ENCODE measurements around the gene TRIM44. TPM values are rescaled to one million over a fixed set of nuclear protein-coding genes. Genes with fewer than 3 reads are reported as not detected.

The TRIM44 gene
- total and polyA plus RNA-seq, 8 donors: 57.6 to 72.1 (median 65.2) TPM

DNA sequence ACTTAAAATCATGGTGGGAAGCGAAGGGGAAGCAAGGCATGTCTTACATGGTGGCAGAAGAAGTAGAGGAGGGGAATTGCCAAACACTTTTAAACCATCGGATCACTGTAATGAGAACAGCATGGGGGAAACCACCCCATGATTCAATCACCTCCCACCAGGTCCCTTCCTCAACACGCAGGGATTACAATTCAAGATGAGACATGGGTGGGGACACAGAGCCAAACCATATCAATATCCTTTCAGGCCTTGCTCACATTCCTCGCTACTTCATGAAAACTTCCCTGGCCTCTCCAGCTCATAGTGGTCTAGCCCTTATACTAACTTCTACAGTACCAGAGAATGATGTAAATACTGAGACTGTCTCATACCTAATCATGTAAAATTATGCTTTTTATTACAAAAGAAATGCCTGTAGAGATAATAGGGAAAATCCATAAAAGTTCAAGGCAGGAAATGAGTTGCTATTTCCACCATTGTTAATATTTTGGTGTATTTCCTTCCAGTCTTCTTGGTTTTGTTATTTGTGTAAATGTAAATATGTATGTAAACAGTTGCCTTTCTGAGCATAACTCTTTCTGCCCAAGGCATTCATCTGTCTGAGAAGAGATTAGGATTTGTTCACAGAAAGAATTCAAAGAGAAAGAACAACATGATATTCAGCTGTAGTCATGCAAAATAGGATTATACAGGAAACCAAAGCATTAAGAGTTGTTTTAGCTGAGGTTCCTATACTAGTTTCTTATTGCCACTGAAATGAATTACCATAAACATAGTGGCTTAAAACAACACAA lies 177.0 kb downstream of the TRIM44 start:
- intact Hi-C loops (cut with DNase I): no loop called here
- Histone ChIP-seq H3K36me3 (no peaks in the 10 kb centered on the region), H3K27ac (no peak overlapping the region), H3K4me1 (no peaks in the 10 kb centered on the region), H3K4me3 (no peak overlapping the region), H3K27me3 (no peaks in the 10 kb centered on the region), H3K9me3 (no peaks in the 10 kb centered on the region)
- ATAC-seq (no peak), DNase-seq (no peak)
- TF ChIP-seq, protein P1, sequence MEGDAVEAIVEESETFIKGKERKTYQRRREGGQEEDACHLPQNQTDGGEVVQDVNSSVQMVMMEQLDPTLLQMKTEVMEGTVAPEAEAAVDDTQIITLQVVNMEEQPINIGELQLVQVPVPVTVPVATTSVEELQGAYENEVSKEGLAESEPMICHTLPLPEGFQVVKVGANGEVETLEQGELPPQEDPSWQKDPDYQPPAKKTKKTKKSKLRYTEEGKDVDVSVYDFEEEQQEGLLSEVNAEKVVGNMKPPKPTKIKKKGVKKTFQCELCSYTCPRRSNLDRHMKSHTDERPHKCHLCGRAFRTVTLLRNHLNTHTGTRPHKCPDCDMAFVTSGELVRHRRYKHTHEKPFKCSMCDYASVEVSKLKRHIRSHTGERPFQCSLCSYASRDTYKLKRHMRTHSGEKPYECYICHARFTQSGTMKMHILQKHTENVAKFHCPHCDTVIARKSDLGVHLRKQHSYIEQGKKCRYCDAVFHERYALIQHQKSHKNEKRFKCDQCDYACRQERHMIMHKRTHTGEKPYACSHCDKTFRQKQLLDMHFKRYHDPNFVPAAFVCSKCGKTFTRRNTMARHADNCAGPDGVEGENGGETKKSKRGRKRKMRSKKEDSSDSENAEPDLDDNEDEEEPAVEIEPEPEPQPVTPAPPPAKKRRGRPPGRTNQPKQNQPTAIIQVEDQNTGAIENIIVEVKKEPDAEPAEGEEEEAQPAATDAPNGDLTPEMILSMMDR (IDR thresholded peaks at IDR 0.05): no peak

- H3K4me1 ChIP-seq: no peaks in the 10 kb centered on the region
- intact Hi-C loops (cut with DNase I): no loop called here
- ATAC-seq (no peak), DNase-seq (no peak)
- TF ChIP-seq, protein P1 (IDR thresholded peaks at IDR 0.05): no peak
- H3K27ac ChIP-seq: no peak overlapping the region
- H3K27me3 ChIP-seq: no peaks in the 10 kb centered on the region
- H3K4me3 ChIP-seq: no peak overlapping the region
- no peaks in the 10 kb centered on the region for H3K36me3 ChIP-seq
- H3K9me3 ChIP-seq: no peaks in the 10 kb centered on the region
These were observed 179.2 kb downstream of the TRIM44 start for GRCh38 chr11:35841733-35842132.

- Histone ChIP-seq H3K27ac (no peak overlapping the region), H3K36me3 (no peaks in the 10 kb centered on the region), H3K4me1 (no peaks in the 10 kb centered on the region), H3K9me3 (no peaks in the 10 kb centered on the region), H3K4me3 (no peak overlapping the region), H3K27me3 (no peaks in the 10 kb centered on the region)
- TF ChIP-seq, protein P1 (IDR thresholded peaks at IDR 0.05): no peak
- ATAC-seq: no peak
- intact Hi-C loops (cut with DNase I): no loop called here
- DNase-seq: no peak
These were observed 180.4 kb downstream of the TRIM44 start for GRCh38 chr11:35842958-35843357.

- H3K4me3 ChIP-seq: no peak overlapping the region
- H3K27me3 ChIP-seq: no peaks in the 10 kb centered on the region
- H3K9me3 ChIP-seq: no peaks in the 10 kb centered on the region
- H3K36me3 ChIP-seq: no peaks in the 10 kb centered on the region
- intact Hi-C loops (cut with DNase I): no loop called here
- no peaks in the 10 kb centered on the region for H3K4me1 ChIP-seq
- ATAC-seq: no peak
- TF ChIP-seq, protein P1 (IDR thresholded peaks at IDR 0.05): no peak
- H3K27ac ChIP-seq: no peak overlapping the region
- DNase-seq: no peak
These were observed 182.0 kb downstream of the TRIM44 start for GRCh38 chr11:35844579-35844978.

DNA sequence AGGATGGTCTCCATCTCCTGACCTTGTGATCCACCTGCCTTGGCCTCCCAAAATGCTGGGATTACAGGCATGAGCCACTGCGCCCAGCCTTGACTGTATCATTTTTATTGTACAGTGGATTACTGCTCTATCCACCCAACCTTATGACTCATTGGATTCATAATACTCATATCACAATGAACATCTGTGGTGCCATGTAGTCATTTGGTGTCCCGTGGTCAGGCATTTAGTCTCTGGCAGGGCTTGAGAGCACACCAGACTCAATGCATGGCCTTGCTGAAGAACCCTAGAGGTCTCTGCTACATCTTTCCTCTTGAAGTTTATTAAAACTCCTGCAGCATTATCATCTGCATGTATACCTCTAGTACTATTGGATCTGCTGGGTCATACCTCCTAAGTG lies 183.3 kb downstream of the TRIM44 start:
- DNase-seq (no peak), ATAC-seq (no peak)
- Histone ChIP-seq H3K27me3 (no peaks in the 10 kb centered on the region), H3K9me3 (no peaks in the 10 kb centered on the region), H3K27ac (no peak overlapping the region), H3K4me3 (no peak overlapping the region), H3K36me3 (no peaks in the 10 kb centered on the region), H3K4me1 (no peaks in the 10 kb centered on the region)
- intact Hi-C loops (cut with DNase I): no loop called here
- TF ChIP-seq, protein P1 (IDR thresholded peaks at IDR 0.05): no peak
